ENCODE results near the gene CCDC24.

DNA sequence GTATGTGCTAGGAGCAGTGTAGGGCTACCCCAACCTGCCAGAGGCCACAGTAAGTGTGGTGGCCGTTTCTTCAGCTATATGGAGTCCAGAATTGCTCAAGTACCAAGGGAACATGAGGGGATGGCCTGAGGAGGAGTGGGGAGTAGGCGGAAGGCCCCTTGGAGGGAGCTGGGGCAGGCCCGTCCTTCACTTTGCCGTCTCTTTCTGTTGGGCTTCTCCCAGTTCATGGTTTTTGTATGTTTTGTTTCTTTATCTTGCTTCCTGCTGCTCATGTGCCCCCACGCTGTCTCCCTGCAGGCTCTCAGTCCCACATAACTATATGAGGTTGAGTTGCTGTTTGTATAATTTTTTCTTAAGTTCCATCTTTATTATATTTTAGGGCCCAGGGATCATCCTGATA lies 27.5 kb upstream of the CCDC24 start:
- TF ChIP-seq, protein P1, sequence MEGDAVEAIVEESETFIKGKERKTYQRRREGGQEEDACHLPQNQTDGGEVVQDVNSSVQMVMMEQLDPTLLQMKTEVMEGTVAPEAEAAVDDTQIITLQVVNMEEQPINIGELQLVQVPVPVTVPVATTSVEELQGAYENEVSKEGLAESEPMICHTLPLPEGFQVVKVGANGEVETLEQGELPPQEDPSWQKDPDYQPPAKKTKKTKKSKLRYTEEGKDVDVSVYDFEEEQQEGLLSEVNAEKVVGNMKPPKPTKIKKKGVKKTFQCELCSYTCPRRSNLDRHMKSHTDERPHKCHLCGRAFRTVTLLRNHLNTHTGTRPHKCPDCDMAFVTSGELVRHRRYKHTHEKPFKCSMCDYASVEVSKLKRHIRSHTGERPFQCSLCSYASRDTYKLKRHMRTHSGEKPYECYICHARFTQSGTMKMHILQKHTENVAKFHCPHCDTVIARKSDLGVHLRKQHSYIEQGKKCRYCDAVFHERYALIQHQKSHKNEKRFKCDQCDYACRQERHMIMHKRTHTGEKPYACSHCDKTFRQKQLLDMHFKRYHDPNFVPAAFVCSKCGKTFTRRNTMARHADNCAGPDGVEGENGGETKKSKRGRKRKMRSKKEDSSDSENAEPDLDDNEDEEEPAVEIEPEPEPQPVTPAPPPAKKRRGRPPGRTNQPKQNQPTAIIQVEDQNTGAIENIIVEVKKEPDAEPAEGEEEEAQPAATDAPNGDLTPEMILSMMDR (IDR thresholded peaks at IDR 0.05) = no peak
- no peak for TF ChIP-seq POLR2A (IDR thresholded peaks at IDR 0.05)

Measured in Peyer's patch (tissue), 4 donors.